Occipital lobe (tissue), 2 donors: Measurements from ENCODE around the gene WNT5A. TPM values are rescaled to one million over a fixed set of nuclear protein-coding genes. Genes with fewer than 3 reads are reported as not detected.

Experiments
- DNase-seq: peaks from one replicate; lab custom pipeline; 2025; lab: John Stamatoyannopoulos, UW
- total RNA-seq: library from RNA; depleted of rRNA; stranded (reverse); fragments of >200 nt; gene quantifications from one replicate; pipeline ENCODE4 v1.2.3, GENCODE V29; 2014

WNT5A gene
- total RNA-seq, 1 donor from 2014 or later, result 6.6 TPM

DNA sequence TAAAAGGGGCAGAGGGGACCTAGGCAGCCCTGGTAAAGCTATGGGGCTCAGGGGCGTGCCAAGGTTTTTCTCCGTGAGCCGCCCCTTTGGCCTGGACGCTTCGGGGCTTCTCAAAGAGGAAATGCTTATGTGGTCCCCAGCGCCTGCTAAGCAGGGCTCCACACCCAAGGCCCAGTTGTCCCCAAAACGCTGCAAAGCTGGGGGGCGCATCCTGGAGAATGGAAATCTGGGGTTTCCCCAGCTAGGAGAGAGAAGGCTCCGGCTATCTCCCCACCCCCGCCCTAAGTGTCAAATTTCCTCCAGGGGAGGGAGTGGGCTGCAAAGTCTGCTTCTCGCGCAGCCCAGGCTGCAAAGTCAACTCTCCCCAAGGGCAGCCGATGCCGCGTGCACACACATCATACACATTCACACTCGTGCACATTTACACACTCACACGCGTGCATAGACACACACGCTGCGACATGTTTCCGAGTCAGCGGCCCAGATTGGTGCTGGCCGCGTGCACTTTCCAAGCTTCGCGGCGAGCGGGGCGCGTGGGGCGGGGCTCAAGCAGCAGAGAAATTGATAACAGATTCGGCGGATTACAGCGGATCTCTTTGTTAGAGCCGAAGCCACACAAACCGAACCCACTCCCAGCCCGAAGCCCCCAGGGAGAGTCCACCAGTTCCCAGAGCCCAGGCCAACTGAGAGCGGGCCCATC is 4.5 kb downstream of the WNT5A start:
- no peak for DNase-seq

DNA sequence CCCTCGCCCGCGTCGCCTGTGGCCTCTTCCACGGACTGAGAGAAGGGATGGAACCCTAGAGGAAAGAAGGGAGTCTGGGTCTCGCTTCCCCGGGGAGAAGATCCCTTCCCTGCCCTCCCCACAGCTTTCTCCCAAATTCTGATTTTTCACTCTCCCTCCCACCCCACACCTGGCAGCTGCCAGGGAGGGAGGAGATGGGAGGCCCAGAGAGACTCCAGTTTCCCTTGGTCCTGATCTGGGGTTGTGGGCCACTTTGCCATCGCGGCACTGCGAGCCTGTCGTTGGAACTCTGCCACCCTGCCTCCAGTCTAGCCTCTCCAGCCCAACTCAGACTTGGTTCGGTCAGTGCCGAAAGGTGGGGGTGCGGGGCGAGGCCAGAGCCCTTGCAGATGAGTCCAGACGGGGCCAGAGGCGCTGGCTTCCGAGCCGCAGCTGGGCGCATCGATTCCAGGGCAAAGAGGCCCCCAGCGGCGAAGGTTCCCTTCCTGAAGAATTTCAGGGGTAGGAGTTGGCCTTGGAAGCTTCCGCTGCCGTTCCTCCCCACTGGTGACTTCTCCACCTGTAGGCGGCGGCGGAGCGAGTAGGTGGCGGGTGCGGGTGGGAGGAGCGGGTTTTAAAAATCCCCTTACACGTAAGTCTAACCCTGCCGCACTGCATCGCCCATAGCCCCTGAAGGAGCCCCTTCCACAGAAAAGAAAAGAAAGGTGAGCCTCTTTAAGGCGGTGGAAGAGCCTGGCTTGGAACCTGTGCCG is 5.2 kb downstream of the WNT5A start:
- no peak for DNase-seq

DNA sequence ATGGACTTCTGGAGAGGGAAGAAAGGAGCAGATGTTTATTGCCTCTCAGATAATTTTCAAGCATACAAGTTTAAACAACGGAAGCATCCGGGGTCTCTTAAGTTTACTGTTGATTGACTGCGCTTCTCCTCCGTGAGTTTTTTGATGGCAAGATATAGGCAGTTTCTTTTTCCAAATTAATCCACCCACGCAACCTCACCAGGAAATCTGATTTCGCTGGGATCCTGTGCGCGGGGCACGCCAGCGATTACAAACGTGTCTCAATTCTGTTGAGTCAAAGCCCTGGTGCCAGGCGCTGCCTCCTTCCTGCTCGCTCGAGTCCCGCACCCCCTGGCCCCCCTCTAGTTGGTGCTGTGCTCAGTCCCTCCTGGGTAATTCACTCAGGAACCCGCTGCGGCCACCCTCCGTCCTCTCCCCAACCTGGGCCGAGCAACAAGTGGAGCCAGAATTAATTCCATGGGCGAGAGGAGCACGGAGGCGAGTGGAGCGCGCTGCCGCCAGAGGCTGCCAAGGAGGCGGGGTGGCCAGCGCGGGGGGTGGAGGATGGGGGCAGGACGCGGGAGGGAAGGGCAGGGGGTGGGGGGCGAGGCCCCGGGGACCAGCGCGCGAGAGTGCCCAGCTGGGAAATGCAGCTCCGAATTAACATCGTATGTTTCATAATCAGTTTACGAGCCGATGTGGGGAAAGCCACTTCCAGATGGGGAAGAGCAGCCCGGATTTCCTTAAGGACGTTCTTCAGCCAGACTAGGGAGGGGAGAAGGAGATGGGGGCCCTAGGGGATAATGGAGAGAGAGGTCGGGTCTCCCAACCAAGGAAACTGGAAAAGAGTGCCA is 6.0 kb downstream of the WNT5A start:
- DNase-seq, result no peak

DNA sequence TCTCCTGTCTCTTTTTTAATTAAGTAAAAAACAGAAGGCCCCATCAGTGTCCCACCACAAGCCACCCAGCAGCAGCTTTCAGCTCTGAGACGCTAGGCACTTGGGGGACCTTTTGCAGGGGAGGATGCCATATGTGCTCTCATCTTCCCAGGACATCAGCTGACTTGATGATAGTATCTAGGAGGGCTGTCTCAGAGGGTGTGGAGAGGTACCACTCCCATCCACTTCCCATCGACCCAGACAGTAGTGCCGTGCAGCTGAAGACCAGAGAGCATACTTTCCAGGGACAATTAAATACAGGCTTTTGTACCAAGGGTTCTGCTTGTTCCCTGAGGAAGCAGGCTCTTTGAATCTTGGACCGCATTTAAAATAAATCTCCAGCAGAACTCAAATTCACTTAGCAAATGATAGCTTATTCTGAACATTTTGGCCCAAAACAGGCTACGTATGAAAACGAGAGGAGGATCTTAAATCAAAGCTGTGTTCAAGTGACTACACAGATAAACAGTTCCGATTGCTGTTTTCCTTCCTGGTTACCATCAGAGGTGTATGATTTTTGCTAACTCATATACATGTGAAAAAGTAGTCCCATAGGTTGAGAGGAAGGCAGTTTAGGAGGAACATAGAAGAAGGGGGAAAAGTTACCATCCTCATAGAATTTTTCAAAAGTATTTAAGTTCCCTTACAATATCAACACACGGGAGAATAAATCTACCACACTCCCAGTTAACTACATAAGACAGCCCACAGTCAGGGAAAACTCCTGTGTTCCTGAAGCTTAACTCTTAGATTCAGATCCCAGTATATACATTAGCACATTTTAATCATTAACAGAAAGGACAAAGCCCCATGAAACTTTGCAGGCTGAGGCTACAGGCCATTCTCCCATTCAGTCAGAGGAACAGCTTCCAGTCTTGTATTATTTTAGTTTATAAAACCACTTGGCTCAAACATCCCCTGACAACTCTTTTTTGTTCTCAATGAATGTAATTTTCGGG is 9.5 kb downstream of the WNT5A start:
- no peak for DNase-seq

DNA sequence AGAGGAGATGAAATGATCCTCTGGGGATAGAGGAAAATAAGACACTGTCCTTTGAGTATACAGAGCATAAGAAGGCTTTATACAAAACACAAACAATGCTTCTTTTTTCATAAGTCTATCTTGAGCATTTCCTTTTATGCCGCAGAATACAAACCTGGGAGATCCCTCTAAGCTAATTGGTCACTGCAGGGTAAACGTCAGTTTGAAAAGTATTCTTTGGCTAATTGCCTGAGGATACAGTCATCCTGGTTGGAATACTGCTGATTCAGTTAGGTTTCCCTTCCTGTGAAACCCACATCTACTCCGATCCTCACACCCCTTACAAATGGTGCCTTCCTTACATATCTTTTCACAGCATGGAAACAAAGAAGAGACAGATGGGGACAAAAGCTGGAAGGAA is 10.6 kb downstream of the WNT5A start:
- no peak for DNase-seq

DNA sequence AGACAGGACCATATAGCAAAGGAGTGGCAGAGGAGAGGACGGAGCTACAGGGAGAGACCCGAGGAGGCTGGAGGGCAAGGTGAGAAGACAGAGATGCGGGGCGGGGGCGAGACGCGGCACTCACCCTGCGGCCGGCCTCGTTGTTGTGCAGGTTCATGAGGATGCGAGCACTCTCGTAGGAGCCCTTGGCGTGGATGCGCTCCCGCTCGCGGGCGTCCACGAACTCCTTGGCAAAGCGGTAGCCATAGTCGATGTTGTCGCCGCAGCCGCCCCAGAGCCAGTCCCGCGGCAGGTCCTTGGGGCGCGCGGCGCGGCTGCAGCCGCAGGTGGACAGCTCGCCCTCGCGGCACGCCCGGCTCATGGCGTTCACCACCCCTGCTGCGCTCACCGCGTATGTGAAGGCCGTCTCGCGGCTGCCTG is 12.9 kb downstream of the WNT5A start:
- DNase-seq, result no peak

DNA sequence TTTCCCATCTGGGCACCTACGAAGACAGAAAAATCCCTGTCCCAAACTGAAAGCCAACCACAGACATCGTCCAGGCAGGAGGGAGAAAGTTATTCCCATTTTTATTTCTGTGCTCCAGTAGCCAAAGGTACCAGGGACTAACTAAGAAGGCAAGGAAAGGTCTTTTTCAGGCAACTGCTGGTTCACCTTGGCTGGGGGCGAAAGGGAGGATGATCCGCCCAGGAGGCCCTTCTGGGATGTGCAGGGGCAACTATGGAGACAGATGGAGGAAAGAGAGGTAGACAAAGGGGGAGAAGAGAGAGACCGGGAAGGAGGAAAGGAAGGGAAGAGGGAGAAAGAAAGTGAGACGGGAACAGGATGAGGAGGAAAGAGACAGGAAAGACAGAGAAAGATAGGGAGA is 13.3 kb downstream of the WNT5A start:
- no peak for DNase-seq

DNA sequence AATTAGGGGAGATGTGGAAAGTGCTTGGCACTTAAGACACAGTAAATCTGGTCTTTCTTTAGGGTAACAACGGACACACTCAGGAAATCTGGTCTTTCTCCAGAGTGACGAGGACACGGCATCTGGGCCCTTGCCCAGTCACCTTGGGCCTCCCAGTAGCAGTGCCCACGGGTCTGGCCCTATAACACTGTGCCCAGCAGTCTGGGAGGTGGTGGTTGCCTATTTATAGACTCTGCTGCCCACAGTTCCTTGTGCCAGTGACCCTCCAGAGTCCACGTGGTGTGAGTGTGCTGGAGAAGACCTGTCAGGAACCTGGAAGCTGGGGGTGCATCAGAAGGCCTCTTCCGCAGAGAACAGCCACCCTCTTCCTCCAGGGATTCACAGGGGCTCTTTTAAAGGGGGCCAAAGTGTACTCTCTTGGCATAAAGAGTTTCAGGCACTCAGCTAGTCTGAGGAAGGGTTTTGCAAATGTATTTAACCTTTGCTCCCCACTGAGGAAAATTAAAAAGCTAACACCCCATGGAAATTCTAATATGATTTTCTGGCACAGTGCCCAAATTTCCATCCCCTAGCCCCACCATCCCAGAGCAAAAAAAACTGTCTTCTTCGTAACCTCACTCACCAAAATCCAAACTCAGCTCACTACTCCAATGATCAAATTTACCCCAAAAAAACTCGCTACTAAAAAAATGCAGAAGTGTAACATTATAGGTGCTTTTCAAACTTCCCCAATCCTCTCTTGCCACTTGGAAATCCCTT is 15.4 kb downstream of the WNT5A start:
- no peak for DNase-seq

DNA sequence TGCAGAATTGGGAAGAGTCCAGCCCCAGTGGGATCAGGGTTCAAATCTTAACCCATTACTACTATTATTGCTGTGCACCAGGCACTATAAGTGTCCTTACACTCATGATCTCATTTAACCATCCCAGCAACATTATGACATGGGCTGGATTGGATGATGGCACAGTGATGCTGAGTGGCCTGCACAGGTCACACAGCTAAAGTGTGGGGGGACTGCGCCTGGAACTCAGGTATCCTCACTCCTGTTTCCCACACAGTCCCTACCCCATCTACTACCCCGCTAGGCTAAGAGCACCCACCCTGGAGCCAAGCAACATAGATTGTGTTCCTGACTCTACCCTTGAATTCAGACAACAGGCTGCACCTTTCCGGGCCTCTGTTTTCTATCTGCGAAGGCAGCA is 16.0 kb downstream of the WNT5A start:
- DNase-seq, result no peak

DNA sequence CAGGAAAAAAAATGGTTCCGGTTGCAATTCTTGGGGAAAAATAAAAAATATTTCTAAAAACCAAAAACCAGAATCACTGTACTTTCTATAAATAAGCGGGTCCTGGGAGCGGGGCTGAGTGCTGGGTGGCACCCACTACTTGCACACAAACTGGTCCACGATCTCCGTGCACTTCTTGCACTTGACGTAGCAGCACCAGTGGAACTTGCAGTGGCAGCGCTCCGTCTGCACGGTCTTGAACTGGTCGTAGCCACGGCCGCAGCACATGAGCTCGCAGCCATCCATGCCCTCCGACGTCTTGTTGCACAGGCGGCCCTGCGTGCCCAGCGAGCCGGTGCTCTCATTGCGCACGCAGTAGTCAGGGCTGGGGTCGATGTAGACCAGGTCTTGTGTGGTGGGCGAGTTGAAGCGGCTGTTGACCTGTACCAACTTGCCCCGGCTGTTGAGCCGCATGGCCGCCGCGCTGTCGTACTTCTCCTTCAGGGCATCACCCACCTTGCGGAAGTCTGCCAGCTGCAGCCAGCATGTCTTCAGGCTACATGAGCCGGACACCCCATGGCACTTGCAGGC is 17.1 kb downstream of the WNT5A start:
- DNase-seq, result no peak

DNA sequence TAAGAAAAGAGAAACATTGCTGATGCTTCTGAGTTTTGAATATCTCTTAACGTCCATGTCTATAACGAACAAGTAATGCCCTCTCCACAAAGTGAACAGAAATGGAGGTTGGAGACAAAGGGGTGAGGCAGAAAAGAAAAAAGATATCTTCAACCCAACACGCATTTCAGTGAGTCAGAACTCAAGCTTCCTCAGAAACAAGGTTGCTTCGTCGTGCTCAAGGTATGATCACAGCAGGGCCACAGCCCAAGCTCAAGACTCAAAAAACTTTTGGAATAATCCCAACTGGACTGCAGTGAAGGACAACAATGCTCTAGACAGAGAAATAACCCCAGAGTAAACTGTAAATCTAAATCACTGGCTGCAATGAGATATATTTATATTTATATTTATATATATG is 18.9 kb downstream of the WNT5A start:
- DNase-seq, result no peak

DNA sequence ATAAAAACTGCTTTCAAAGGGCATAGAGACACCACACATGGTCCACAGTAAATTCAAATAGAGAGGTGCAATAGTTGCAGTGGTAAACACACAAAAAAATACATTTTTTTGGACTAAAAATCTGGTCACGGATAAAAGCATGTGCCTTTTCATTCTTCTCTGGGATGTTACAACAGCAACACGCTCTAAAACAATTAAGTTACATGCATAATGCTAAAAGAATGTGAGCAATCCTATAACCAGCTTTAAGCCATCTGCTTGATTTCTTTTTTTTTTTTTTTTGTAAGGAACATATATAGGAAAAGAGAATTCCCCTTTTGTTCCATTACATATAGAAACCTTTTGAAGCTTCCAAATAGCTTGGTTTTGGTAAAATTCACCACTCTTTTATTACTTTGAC is 20.0 kb downstream of the WNT5A start:
- DNase-seq, result no peak

DNA sequence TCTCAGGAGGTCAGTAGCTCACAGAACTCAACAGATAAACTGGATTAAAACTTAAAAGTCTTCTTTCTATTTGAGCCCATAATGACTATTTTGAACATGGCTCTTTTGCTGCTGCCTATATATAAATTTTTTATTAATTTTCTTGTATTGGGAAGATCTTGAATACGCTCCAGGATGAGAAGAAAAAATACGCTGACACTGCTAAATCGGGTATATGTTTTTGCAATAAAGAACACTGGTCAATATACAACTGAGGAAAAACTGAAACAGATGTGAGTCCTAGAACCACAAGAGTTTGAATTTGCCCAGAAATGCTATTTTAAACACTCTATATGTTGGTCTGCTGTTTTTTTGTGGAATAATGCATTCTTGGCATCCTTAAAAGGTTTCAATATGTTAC is 20.6 kb downstream of the WNT5A start:
- no peak for DNase-seq

DNA sequence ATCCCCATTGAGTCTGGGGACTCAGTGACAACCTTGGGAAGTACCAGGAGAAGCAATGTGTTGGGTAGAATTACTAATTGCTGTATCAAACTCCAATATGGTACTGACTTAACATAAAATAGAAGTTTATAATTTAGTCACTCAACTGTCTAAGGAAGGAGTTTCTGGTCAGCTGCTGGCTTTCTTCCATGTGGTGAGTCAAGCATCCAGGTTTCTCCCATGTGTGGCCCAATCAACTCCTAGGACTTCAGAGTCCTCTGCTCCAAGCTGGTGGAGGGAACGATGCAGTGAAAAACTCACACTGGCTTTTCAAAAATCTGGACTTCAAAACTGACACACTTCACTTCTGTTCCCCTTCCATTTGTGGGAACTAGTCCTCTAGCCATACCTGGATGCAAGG is 25.2 kb downstream of the WNT5A start:
- DNase-seq, result no peak

DNA sequence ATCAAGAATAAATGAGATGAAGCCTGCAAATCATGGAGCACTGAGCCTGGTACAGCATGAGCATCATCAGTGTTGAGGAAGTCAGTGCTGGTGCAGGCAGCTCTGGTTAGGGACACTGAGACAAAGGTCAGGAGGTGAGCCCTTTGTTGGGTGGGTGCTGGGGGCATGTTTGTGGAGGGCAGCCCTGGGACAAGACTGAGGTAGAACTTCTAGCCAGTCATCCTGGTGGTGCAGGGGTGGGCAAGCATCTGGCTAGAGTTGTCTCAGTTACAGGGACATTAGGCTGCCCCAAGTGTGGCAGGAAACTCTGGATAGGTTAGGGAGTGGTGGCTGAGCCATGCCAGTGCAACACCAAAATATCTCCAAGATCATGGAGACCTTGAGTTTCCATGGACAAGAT is 27.3 kb downstream of the WNT5A start:
- no peak for DNase-seq

DNA sequence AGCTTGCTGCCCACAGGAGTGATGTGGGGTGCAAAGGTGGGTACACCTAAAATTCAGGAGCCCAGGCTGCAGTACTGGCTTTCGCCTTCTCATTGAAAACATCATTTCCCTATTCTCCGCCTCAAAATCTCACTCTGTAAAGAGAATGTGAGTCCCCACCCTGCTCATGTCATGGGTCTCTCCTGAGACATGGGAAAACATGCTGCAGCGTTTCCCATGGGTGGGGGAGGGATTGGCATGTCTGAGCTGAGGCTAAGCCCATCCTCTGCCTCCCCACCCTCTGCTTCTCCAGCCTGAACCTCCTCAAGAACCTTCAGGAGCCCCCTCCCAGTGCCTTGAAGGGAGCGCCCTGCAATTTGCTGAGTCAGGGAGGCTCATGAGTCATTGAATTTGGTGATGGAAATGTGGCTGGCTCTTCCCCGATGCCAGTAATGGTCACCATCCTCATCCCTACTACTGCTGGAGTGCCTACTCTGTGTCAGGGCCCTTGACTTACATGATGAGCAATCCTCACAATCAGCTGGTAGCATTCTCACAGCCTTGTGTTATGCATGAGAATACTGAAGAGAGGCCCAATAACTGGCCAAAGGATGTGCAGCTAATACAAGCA is 28.8 kb downstream of the WNT5A start:
- no peak for DNase-seq

DNA sequence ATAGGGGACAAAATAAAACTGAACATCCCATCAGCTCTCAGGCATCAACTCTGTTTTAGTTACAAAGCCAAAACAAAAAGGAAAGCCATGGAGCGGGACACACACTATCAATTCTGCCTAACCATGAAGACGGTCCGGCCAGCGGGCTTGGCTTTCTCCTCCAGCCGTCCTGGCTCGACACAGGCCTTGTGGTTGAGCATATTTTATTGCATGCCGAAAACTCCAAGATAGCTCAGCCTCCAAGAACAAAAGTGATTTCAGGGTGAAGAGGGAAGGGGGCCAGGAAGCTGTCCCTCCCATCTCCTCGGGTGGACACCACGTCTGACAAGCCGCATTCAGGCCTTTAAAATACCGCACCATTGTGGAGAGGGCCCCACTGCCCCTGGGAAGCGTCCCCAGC is 31.2 kb downstream of the WNT5A start:
- DNase-seq, result no peak

DNA sequence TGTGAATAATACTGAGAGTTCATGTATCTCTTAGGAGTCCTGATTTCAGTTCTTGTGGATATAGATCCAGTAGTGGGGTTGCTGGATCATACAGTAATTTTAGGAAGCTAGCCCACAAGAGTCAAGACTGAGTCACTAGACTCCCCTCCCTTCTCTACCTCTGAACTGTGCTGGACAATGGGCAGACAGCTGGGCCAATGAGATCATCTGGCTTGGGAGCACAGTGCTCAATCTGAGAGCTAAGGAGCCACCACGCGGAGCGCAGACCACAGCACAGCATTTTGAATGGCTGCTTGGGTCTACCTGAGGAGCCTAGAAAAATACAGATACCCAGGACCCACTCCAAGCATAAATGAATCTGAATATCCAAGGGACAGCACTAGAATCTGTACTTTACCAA is 32.5 kb downstream of the WNT5A start:
- DNase-seq, result no peak

DNA sequence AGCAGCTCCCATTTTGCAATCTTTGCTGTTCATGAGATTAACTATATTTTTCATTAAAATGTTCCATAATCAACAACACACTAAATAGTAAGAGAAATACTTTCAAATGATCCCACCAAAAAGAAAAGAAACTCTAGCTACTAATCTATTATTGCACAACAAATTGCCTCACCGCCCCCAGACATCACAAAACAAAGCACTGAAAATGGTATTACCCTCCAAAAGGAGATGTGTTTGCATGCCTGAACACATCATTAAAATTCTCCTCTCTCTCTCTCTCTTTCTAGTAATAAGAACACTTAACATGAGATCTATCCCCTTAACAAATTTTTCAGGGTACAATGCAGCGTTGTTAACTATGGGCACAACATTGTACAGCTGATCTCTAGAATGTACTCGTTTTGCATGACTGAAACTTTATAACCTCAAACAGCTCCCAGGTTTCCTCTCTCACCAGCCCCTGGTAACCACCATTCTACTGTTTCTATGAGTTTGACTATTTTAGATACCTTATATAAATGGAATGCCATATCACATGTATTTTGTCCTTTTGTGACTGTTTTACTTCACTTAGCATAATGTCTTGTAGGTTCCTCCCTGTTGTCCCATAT is 33.1 kb downstream of the WNT5A start:
- DNase-seq, result no peak
